Endodermal cell (in vitro differentiated cells): ENCODE measurements around the gene ULBP2. TPM values are rescaled to one million over a fixed set of nuclear protein-coding genes. Genes with fewer than 3 reads are reported as not detected.
A peak's percentile ranks its signal among the peaks of the same experiment; 100 is the strongest.

Source experiments
- DNase-seq: peaks from one replicate; pipeline ENCODE4 v3.0.0-alpha.2; 2017
- H3K27ac ChIP-seq: 2 replicates; pipeline ENCODE4 v1.5.1; 2013; ENCODE audit warnings: mild to moderate bottlenecking, low read depth, low read length, moderate library complexity
- H3K27me3 ChIP-seq: 2 replicates; pipeline ENCODE4 v1.6.1; 2013; ENCODE audit warnings: mild to moderate bottlenecking, low read length, moderate library complexity; ENCODE audit not compliant: insufficient read depth, control insufficient read depth, poor library complexity, severe bottlenecking
- H3K36me3 ChIP-seq: 2 replicates; pipeline ENCODE4 v1.7.0; 2013; ENCODE audit warnings: mild to moderate bottlenecking, low read length, moderate library complexity; ENCODE audit not compliant: control insufficient read depth, insufficient read depth
- H3K4me1 ChIP-seq: one replicate; pipeline ENCODE4 v1.7.0; 2013; ENCODE audit warnings: low read length; ENCODE audit not compliant: control insufficient read depth, insufficient read depth
- H3K4me3 ChIP-seq: 2 replicates; pipeline ENCODE4 v1.5.1; 2013; ENCODE audit warnings: mild to moderate bottlenecking, low read length, moderate library complexity
- H3K9ac ChIP-seq: 2 replicates; pipeline ENCODE4 v1.6.1; 2013; ENCODE audit warnings: mild to moderate bottlenecking, low read length, moderate library complexity; ENCODE audit not compliant: poor library complexity, severe bottlenecking; ENCODE audit errors: extremely low read depth
- H3K9me3 ChIP-seq: 2 replicates; pipeline ENCODE4 v1.6.1; 2013; ENCODE audit warnings: mild to moderate bottlenecking, low read length, moderate library complexity; ENCODE audit not compliant: control insufficient read depth
- H3K27ac Mint-ChIP-seq: 2 replicates; pipeline ENCODE4 v1.8.0; 2020; ENCODE audit warnings: mixed read lengths
- H3K27me3 Mint-ChIP-seq: 2 replicates; pipeline ENCODE4 v1.8.0; 2021; ENCODE audit warnings: mild to moderate bottlenecking, mixed read lengths; ENCODE audit not compliant: insufficient read depth
- H3K36me3 Mint-ChIP-seq: 2 replicates; pipeline ENCODE4 v1.8.0; 2020; ENCODE audit warnings: low read depth, mixed read lengths
- H3K4me1 Mint-ChIP-seq: 2 replicates; pipeline ENCODE4 v1.8.0; 2020; ENCODE audit warnings: mixed read lengths
- H3K4me3 Mint-ChIP-seq: 2 replicates; pipeline ENCODE4 v1.8.0; 2020; ENCODE audit warnings: mild to moderate bottlenecking, moderate library complexity, mixed read lengths
- H3K9me3 Mint-ChIP-seq: 2 replicates; pipeline ENCODE4 v1.8.0; 2020; ENCODE audit warnings: mild to moderate bottlenecking, mixed read lengths
- WGBS, 2 experiments: methylation state at CpG; one replicate each; pipeline versions ENCODE4 v1.1.5 to v1.1.7; 2013; ENCODE audit warnings: missing lambda C conversion rate in 2 of 2, mixed read lengths in 1 of 2; ENCODE audit not compliant: insufficient coverage in 1 of 2, insufficient read length in 1 of 2; 5-methylcytosine and 5-hydroxymethylcytosine counted together
- total RNA-seq, 2 donors: library from RNA; stranded (reverse); fragmentation: NEBNext Ultra II Directional in 1 of 2; extraction: Animal tissue kit (Norgen Biotek cat#: 25700) in 1 of 2; gene quantifications; 2 replicates in 1 of 2; 3 replicates in 1 of 2; pipeline ENCODE4 v1.2.1, GENCODE V29; 2021
- TF ChIP-seq, protein P1 (sequence below): fragments of 200-600 bp; sonication (generic); conservative IDR thresholded peaks from 2 replicates; pipeline ENCODE4 v1.5.0; 2021; ENCODE audit warnings: antibody characterized with exemption, mild to moderate bottlenecking

The ULBP2 gene
- total RNA-seq, 2 donors from 2014 or later: 0.20 TPM; not detected in 1

- H3K4me1 Mint-ChIP-seq: peaks cover 10% of the 10 kb centered on the region
- Histone ChIP-seq H3K4me1 (no peaks in the 10 kb centered on the region), H3K9me3 (no peaks in the 10 kb centered on the region), H3K36me3 (no peaks in the 10 kb centered on the region), H3K27ac (no peak overlapping the region), H3K9ac (no peak overlapping the region), H3K27me3 (peaks cover 100% of the 10 kb centered on the region), H3K4me3 (no peak overlapping the region)
- WGBS, 2 experiments: 64 to 71% methylated on average over 4 to 6 of the region's 6 CpGs
- no peak overlapping the region for H3K4me3 Mint-ChIP-seq
- H3K27me3 Mint-ChIP-seq: peaks cover 99% of the 10 kb centered on the region
- TF ChIP-seq, protein P1, sequence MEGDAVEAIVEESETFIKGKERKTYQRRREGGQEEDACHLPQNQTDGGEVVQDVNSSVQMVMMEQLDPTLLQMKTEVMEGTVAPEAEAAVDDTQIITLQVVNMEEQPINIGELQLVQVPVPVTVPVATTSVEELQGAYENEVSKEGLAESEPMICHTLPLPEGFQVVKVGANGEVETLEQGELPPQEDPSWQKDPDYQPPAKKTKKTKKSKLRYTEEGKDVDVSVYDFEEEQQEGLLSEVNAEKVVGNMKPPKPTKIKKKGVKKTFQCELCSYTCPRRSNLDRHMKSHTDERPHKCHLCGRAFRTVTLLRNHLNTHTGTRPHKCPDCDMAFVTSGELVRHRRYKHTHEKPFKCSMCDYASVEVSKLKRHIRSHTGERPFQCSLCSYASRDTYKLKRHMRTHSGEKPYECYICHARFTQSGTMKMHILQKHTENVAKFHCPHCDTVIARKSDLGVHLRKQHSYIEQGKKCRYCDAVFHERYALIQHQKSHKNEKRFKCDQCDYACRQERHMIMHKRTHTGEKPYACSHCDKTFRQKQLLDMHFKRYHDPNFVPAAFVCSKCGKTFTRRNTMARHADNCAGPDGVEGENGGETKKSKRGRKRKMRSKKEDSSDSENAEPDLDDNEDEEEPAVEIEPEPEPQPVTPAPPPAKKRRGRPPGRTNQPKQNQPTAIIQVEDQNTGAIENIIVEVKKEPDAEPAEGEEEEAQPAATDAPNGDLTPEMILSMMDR: peak; percentile 68
- peak; percentile 80 for DNase-seq
- H3K36me3 Mint-ChIP-seq: no peaks in the 10 kb centered on the region
- no peaks in the 10 kb centered on the region for H3K9me3 Mint-ChIP-seq
- H3K27ac Mint-ChIP-seq: no peak overlapping the region
Observed at GRCh38 chr6:149961728-149962425, 20.1 kb downstream of the ULBP2 start.

GRCh38 chr6:149962461-149963211 is 20.8 kb downstream of the ULBP2 start:
- peak overlapping the region; percentile 84 for H3K4me3 ChIP-seq
- 81 to 84% methylated on average over 6 to 7 of the region's 7 CpGs for WGBS, 2 experiments
- TF ChIP-seq, protein P1: no peak
- Mint-ChIP-seq H3K9me3 (no peaks in the 10 kb centered on the region), H3K27ac (no peak overlapping the region), H3K36me3 (no peaks in the 10 kb centered on the region), H3K4me1 (peaks cover 10% of the 10 kb centered on the region), H3K4me3 (peak overlapping the region; percentile 62), H3K27me3 (peaks cover 99% of the 10 kb centered on the region)
- no peak overlapping the region for H3K9ac ChIP-seq
- no peak for DNase-seq
- no peaks in the 10 kb centered on the region for H3K4me1 ChIP-seq
- H3K27me3 ChIP-seq: peaks cover 100% of the 10 kb centered on the region
- no peaks in the 10 kb centered on the region for H3K36me3 ChIP-seq
- H3K9me3 ChIP-seq: no peaks in the 10 kb centered on the region
- no peak overlapping the region for H3K27ac ChIP-seq

DNA sequence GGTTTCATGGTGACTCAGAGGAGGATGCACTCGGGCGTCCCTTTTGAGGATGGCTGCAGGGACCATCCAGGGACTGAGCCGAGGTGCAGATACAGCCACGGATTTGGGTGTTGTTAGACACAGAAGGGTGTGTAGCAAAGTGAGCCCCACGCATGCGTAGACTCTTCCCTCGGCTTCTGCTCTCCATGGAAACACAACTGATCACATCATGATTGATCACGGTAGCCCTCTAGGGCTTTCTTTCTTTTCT is 21.3 kb downstream of the ULBP2 start:
- H3K36me3 Mint-ChIP-seq: no peaks in the 10 kb centered on the region
- no peaks in the 10 kb centered on the region for H3K36me3 ChIP-seq
- peaks cover 100% of the 10 kb centered on the region for H3K27me3 ChIP-seq
- peaks cover 99% of the 10 kb centered on the region for H3K27me3 Mint-ChIP-seq
- H3K4me3 Mint-ChIP-seq: peak overlapping the region; percentile 62
- peak overlapping the region; percentile 84 for H3K4me3 ChIP-seq
- H3K4me1 ChIP-seq: no peaks in the 10 kb centered on the region
- H3K9me3 Mint-ChIP-seq: no peaks in the 10 kb centered on the region
- peak overlapping the region; percentile 89 for H3K27ac Mint-ChIP-seq
- H3K9me3 ChIP-seq: no peaks in the 10 kb centered on the region
- TF ChIP-seq, protein P1: no peak
- peak overlapping the region; percentile 67 for H3K27ac ChIP-seq
- peak overlapping the region; percentile 68 for H3K9ac ChIP-seq
- 13 to 14% methylated on average over 6 to 8 of the region's 8 CpGs for WGBS, 2 experiments
- H3K4me1 Mint-ChIP-seq: peaks cover 10% of the 10 kb centered on the region
- peak; percentile 80 for DNase-seq
